Measurements from ENCODE around the gene EDN3. TPM values are rescaled to one million over a fixed set of nuclear protein-coding genes. Genes with fewer than 3 reads are reported as not detected.

The EDN3 gene
- total RNA-seq, 1 donor from 2014 or later = not detected

GRCh38 chr20:59324521-59325141 lies 24.2 kb downstream of the EDN3 start:
- no peak for DNase-seq (ENCODE audit: low read depth)
- Histone ChIP-seq H3K36me3 (ENCODE audit: control insufficient read depth, insufficient read depth, low read length) (no peaks in the 10 kb centered on the region), H3K27me3 (ENCODE audit: control insufficient read depth, insufficient read depth, low read length) (no peaks in the 10 kb centered on the region), H3K4me3 (ENCODE audit: low read depth, low read length) (no peak overlapping the region)
- no peak for TF ChIP-seq CTCF (IDR thresholded peaks at IDR 0.05; ENCODE audit: insufficient read depth, low read length, poor library complexity, severe bottlenecking)

GRCh38 chr20:59325142-59325523 lies 24.7 kb downstream of the EDN3 start:
- DNase-seq (ENCODE audit: low read depth) = no peak
- no peaks in the 10 kb centered on the region for H3K27me3 ChIP-seq (ENCODE audit: control insufficient read depth, insufficient read depth, low read length)
- no peak for TF ChIP-seq CTCF (IDR thresholded peaks at IDR 0.05; ENCODE audit: insufficient read depth, low read length, poor library complexity, severe bottlenecking)
- H3K4me3 ChIP-seq (ENCODE audit: low read depth, low read length) = no peak overlapping the region
- no peaks in the 10 kb centered on the region for H3K36me3 ChIP-seq (ENCODE audit: control insufficient read depth, insufficient read depth, low read length)

GRCh38 chr20:59326188-59326587 lies 25.8 kb downstream of the EDN3 start:
- H3K27me3 ChIP-seq (ENCODE audit: control insufficient read depth, insufficient read depth, low read length) = no peaks in the 10 kb centered on the region
- no peaks in the 10 kb centered on the region for H3K36me3 ChIP-seq (ENCODE audit: control insufficient read depth, insufficient read depth, low read length)
- no peak for DNase-seq (ENCODE audit: low read depth)
- H3K4me3 ChIP-seq (ENCODE audit: low read depth, low read length) = no peak overlapping the region
- no peak for TF ChIP-seq CTCF (IDR thresholded peaks at IDR 0.05; ENCODE audit: insufficient read depth, low read length, poor library complexity, severe bottlenecking)

GRCh38 chr20:59328071-59328470 lies 27.7 kb downstream of the EDN3 start:
- Histone ChIP-seq H3K36me3 (ENCODE audit: control insufficient read depth, insufficient read depth, low read length) (no peaks in the 10 kb centered on the region), H3K27me3 (ENCODE audit: control insufficient read depth, insufficient read depth, low read length) (no peaks in the 10 kb centered on the region), H3K4me3 (ENCODE audit: low read depth, low read length) (no peak overlapping the region)
- no peak for DNase-seq (ENCODE audit: low read depth)
- TF ChIP-seq CTCF (IDR thresholded peaks at IDR 0.05; ENCODE audit: insufficient read depth, low read length, poor library complexity, severe bottlenecking) = no peak

- no peaks in the 10 kb centered on the region for H3K36me3 ChIP-seq (ENCODE audit: control insufficient read depth, insufficient read depth, low read length)
- TF ChIP-seq CTCF (IDR thresholded peaks at IDR 0.05; ENCODE audit: insufficient read depth, low read length, poor library complexity, severe bottlenecking) = no peak
- no peak for DNase-seq (ENCODE audit: low read depth)
- H3K4me3 ChIP-seq (ENCODE audit: low read depth, low read length) = no peak overlapping the region
- H3K27me3 ChIP-seq (ENCODE audit: control insufficient read depth, insufficient read depth, low read length) = no peaks in the 10 kb centered on the region
Measured at GRCh38 chr20:59331721-59332329, 31.4 kb downstream of the EDN3 start.

Data from kidney epithelial cell (primary cell).